Stomach (tissue), 9 donors: Measurements from ENCODE around the gene IPO11. TPM values are rescaled to one million over a fixed set of nuclear protein-coding genes. Genes with fewer than 3 reads are reported as not detected.

Source experiments
- DNase-seq, 2 donors: peaks; one replicate each; pipeline versions ENCODE4 v3.0.0 to v3.0.0-alpha.2; 2013 to 2019
- H3K27ac ChIP-seq, 5 donors: fragments of 200-600 bp in 4 of 5; sonication (generic) in 4 of 5; one replicate each; pipeline ENCODE4 v1.5.1; 2013 to 2019; ENCODE audit warnings: mild to moderate bottlenecking in 1 of 5, moderate library complexity in 1 of 5
- H3K27me3 ChIP-seq, 3 donors: fragments of 200-600 bp; sonication (generic); one replicate each; pipeline ENCODE4 v1.5.1; 2017 to 2019; ENCODE audit warnings: mixed run types in 1 of 3
- H3K36me3 ChIP-seq, 4 donors: fragments of 200-600 bp; sonication (generic); 1 replicate in 3 of 4; 2 replicates in 1 of 4; pipeline ENCODE4 v1.5.1; 2016 to 2019
- H3K4me1 ChIP-seq, 4 donors: fragments of 200-600 bp; sonication (generic); one replicate each; pipeline ENCODE4 v1.5.1; 2016 to 2019
- H3K4me3 ChIP-seq, 4 donors: fragments of 200-600 bp; sonication (generic) in 3 of 4; one replicate each; pipeline ENCODE4 v1.5.1; 2016 to 2019; ENCODE audit warnings: mild to moderate bottlenecking in 1 of 4
- H3K9me3 ChIP-seq, 4 donors: fragments of 200-600 bp; sonication (generic); one replicate each; pipeline ENCODE4 v1.5.1; 2016 to 2019
- CTCF ChIP-seq, 7 experiments: fragments of 450-650 bp in 4 of 7; fragments of 200-600 bp in 3 of 7; sonication (generic) in 3 of 7; IDR thresholded peaks; one replicate each; pipeline ENCODE4 v1.5.1; 2016 to 2019; ENCODE audit warnings: antibody characterized with exemption in 7 of 7, control low read depth in 2 of 7, mild to moderate bottlenecking in 1 of 7
- EP300 ChIP-seq: sonication (generic); formaldehyde crosslinking; IDR thresholded peaks from one replicate; pipeline ENCODE4 v1.6.1; 2017; ENCODE audit warnings: antibody characterized with exemption
- POLR2A ChIP-seq, 4 donors: fragments of 450-650 bp; IDR thresholded peaks; one replicate each; pipeline ENCODE4 v1.6.1; 2016; ENCODE audit warnings: antibody characterized with exemption in 4 of 4, control low read depth in 2 of 4, mild to moderate bottlenecking in 1 of 4, moderate library complexity in 1 of 4
- POLR2AphosphoS5 ChIP-seq, 3 donors: sonication (generic); formaldehyde crosslinking; IDR thresholded peaks; one replicate each; pipeline ENCODE4 v1.6.1; 2016; ENCODE audit warnings: antibody characterized with exemption in 3 of 3
- WGBS, 5 donors: extraction: QIAGEN DNeasy Blood & Tissue Kit in 3 of 5; methylation state at CpG; one replicate each; pipeline versions ENCODE4 v1.1.5 to v1.1.7; 2013 to 2018; 5-methylcytosine and 5-hydroxymethylcytosine counted together
- intact Hi-C: fragments of 100-400 bp; cut with DNase I; formaldehyde crosslinking; loops from one replicate; pipeline ENCODE4 v1.15.1; 2023; ENCODE audit warnings: low total_unique reads
- polyA plus RNA-seq, 3 donors: library from polyadenylated mRNA; stranded (reverse); fragments of 200-250 nt; gene quantifications; one replicate each; pipeline ENCODE4 v1.2.3, GENCODE V29; 2013
- total RNA-seq, 5 donors: library from RNA; depleted of rRNA; stranded (reverse); fragments of >200 nt; gene quantifications; one replicate each; pipeline versions ENCODE4 v1.1.0 to v1.2.3, GENCODE V29; 2014 to 2016
- donor health status: healthy with polysubstance abuse.
- donor health status: Bipolar disorder and iron deficiency.
- donor health status: healthy.

The IPO11 gene
- total and polyA plus RNA-seq, 8 donors, result 8.0 to 37.5 (median 9.8) TPM

DNA sequence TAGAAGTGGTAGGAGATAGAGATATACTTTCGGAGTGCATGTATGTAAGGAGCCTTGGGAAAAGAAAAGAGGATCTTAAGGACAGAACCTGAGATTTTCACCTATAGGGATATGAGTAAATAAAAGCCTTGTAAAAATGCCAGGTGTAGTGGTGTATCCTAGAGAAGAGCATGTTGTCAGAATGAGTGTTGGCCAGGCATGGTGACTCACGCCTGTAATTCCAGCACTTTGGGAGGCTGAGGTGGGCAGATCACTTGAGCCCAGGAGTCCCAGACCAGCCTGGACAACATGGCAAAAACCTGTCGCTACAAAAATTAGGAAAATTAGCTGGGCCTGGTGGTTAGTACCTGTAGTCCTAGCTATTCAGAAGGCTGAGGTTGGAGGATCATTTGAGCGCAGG lies 76.0 kb downstream of the IPO11 start:
- Histone ChIP-seq H3K9me3 (no peaks in the 10 kb centered on the region), H3K27me3 (no peaks in the 10 kb centered on the region), H3K4me1 (no peaks in the 10 kb centered on the region), H3K36me3 (peaks cover 0 to 66% (median 51%) of the 10 kb centered on the region in 4 donors), H3K27ac (no peak overlapping the region), H3K4me3 (no peak overlapping the region)
- DNase-seq, result no peak
- 73 to 98% (median 95%) methylated on average over 4 of the region's 4 CpGs for WGBS, 5 donors
- intact Hi-C loops, result no loop called here
- TF ChIP-seq POLR2A (IDR thresholded peaks at IDR 0.05) (no peak), POLR2AphosphoS5 (IDR thresholded peaks at IDR 0.05) (no peak), EP300 (no peak), CTCF (IDR thresholded peaks at IDR 0.05) (no peak)

GRCh38 chr5:62489471-62489870 lies 76.9 kb downstream of the IPO11 start:
- H3K9me3 ChIP-seq, result no peaks in the 10 kb centered on the region
- DNase-seq, result no peak
- no peak overlapping the region for H3K27ac ChIP-seq
- H3K4me1 ChIP-seq, result no peaks in the 10 kb centered on the region
- peaks cover 0 to 67% (median 58%) of the 10 kb centered on the region in 4 donors for H3K36me3 ChIP-seq
- no peaks in the 10 kb centered on the region for H3K27me3 ChIP-seq
- no peak for TF ChIP-seq POLR2AphosphoS5 (IDR thresholded peaks at IDR 0.05)
- intact Hi-C loops, result no loop called here
- 58 to 76% (median 63%) methylated on average over 1 of the region's 1 CpG for WGBS, 5 donors
- H3K4me3 ChIP-seq, result no peak overlapping the region

DNA sequence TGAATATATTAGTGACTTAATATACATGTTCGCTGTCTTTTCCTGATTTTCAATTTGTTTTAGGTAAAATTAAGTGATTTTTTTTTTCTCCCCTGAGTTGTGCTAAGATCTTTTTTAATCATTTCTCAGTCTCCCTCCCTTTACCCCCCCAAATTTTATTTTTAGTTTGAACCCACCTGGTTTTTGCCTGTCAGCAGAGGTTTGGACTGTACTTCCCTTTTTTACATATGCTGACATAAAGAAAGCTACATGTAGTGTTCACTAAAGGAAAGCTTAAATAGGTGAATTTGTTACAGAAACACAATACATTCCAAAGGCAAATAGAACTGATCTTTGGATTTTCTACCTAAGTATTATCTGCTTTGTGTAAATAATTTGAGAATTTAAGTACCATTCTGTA lies 82.2 kb downstream of the IPO11 start:
- H3K27me3 ChIP-seq, result no peaks in the 10 kb centered on the region
- H3K36me3 ChIP-seq, result peaks cover 0 to 90% (median 84%) of the 10 kb centered on the region in 4 donors
- H3K4me1 ChIP-seq, result no peaks in the 10 kb centered on the region
- no peak for DNase-seq
- H3K4me3 ChIP-seq, result no peak overlapping the region
- intact Hi-C loops, result no loop called here
- TF ChIP-seq CTCF (IDR thresholded peaks at IDR 0.05), result no peak
- TF ChIP-seq POLR2A (IDR thresholded peaks at IDR 0.05), result no peak
- TF ChIP-seq POLR2AphosphoS5 (IDR thresholded peaks at IDR 0.05), result no peak
- TF ChIP-seq EP300, result no peak
- no peaks in the 10 kb centered on the region for H3K9me3 ChIP-seq
- WGBS, 5 donors, result 92 to 100% (median 98%) methylated on average over 1 of the region's 1 CpG
- no peak overlapping the region for H3K27ac ChIP-seq

- peaks cover 0 to 82% (median 74%) of the 10 kb centered on the region in 4 donors for H3K36me3 ChIP-seq
- H3K4me1 ChIP-seq, result no peaks in the 10 kb centered on the region
- WGBS, 5 donors, result 93 to 97% (median 94%) methylated on average over 7 of the region's 7 CpGs
- no peaks in the 10 kb centered on the region for H3K27me3 ChIP-seq
- intact Hi-C loops, result no loop called here
- no peak overlapping the region for H3K4me3 ChIP-seq
- DNase-seq, result no peak
- TF ChIP-seq CTCF (IDR thresholded peaks at IDR 0.05) (no peak), POLR2AphosphoS5 (IDR thresholded peaks at IDR 0.05) (no peak)
- H3K9me3 ChIP-seq, result no peaks in the 10 kb centered on the region
- no peak overlapping the region for H3K27ac ChIP-seq
Measured at GRCh38 chr5:62496876-62497275, 84.3 kb downstream of the IPO11 start.

DNA sequence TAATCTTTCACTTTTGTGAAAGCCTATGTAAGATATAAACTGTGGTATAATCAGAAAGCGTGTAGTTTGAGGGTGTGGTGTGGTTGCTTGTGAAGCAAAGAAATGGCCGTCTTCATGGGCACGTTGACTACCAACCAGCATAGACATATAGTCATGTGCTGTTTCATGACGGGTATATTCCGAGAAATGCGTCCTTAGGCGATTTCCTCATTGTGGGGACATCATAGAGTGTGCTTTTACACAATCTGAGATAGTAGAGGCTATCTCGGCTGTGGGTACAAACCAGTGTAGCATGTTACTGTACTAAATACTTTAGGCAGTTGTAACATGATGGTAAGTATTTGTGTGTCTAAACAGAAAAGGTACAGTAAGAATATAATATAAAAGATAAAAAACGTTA lies 86.4 kb downstream of the IPO11 start:
- TF ChIP-seq CTCF (IDR thresholded peaks at IDR 0.05), result no peak
- no peak for TF ChIP-seq POLR2AphosphoS5 (IDR thresholded peaks at IDR 0.05)
- TF ChIP-seq EP300, result no peak
- no peak for TF ChIP-seq POLR2A (IDR thresholded peaks at IDR 0.05)
- no peaks in the 10 kb centered on the region for H3K27me3 ChIP-seq
- H3K4me1 ChIP-seq, result no peaks in the 10 kb centered on the region
- intact Hi-C loops, result no loop called here
- no peak overlapping the region for H3K27ac ChIP-seq
- H3K4me3 ChIP-seq, result no peak overlapping the region
- H3K36me3 ChIP-seq, result peaks cover 0 to 69% (median 62%) of the 10 kb centered on the region in 4 donors
- H3K9me3 ChIP-seq, result no peaks in the 10 kb centered on the region
- no peak for DNase-seq
- WGBS, 5 donors, result 83 to 93% (median 87%) methylated on average over 9 of the region's 9 CpGs
